SK-N-SH (cell line): ENCODE results near the gene ZXDC. TPM values are rescaled to one million over a fixed set of nuclear protein-coding genes. Genes with fewer than 3 reads are reported as not detected.

Experiments used
- CTCF ChIA-PET: fragments of 300-600, 350-600 bp; formaldehyde crosslinking; extraction: SDS; loops from one replicate; lab custom pipeline; 2021; lab: Yijun Ruan, JAX
- POLR2A ChIA-PET: fragments of 350-600 bp; sonication (Branson Sonifier 250); formaldehyde crosslinking; extraction: SDS; loops from one replicate; lab custom pipeline; 2020; ENCODE audit warnings: antibody characterized with exemption, inconsistent platforms; lab: Yijun Ruan, JAX
- DNase-seq: peaks from one replicate; pipeline ENCODE4 v3.0.0; 2012
- H2AFZ ChIP-seq: fragments of 200-600 bp; sonication (generic); 2 replicates; pipeline ENCODE4 v1.8.1; 2016; ENCODE audit warnings: antibody characterized with exemption, mild to moderate bottlenecking, low read depth
- H3F3A ChIP-seq: fragments of 200-600 bp; sonication (generic); replicated peaks from 2 replicates; pipeline ENCODE3; 2016; ENCODE audit warnings: antibody characterized with exemption, mild to moderate bottlenecking; ENCODE audit not compliant: insufficient read depth
- H3K27ac ChIP-seq, 2 experiments: fragments of 200-500 bp in 1 of 2; fragments of 200-600 bp in 1 of 2; sonication (Bioruptor generic) in 1 of 2; sonication (generic), shearing (Covaris generic) in 1 of 2; 2 replicates each; pipeline versions ENCODE4 v1.5.1 to v1.6.1; 2014 to 2016; ENCODE audit warnings: low read depth in 2 of 2, inconsistent platforms in 1 of 2, low read length in 1 of 2, mild to moderate bottlenecking in 1 of 2, mixed read lengths in 1 of 2
- H3K27me3 ChIP-seq: fragments of 200-600 bp; sonication (generic), shearing (Covaris generic); 2 replicates; pipeline ENCODE4 v1.6.1; 2016; ENCODE audit warnings: mixed run types; ENCODE audit not compliant: insufficient read depth
- H3K36me3 ChIP-seq, 2 experiments: fragments of 200-500 bp in 1 of 2; fragments of 200-600 bp in 1 of 2; sonication (Bioruptor generic) in 1 of 2; sonication (generic) in 1 of 2; replicated peaks in 1 of 2; 2 replicates each; pipeline versions ENCODE3 to v1.5.1; 2014 to 2016; ENCODE audit warnings: low read length in 1 of 2, mild to moderate bottlenecking in 1 of 2; ENCODE audit not compliant: insufficient read depth in 2 of 2, control insufficient read depth in 1 of 2
- H3K4me1 ChIP-seq, 2 experiments: fragments of 200-500 bp in 1 of 2; fragments of 200-600 bp in 1 of 2; sonication (Bioruptor generic) in 1 of 2; sonication (generic), shearing (Covaris generic) in 1 of 2; 2 replicates each; pipeline versions ENCODE4 v1.5.1 to v1.6.1; 2014 to 2016; ENCODE audit warnings: low read depth in 1 of 2, low read length in 1 of 2, mixed run types in 1 of 2; ENCODE audit not compliant: insufficient read depth in 2 of 2, control insufficient read depth in 1 of 2
- H3K4me2 ChIP-seq: fragments of 200-600 bp; sonication (generic), shearing (Covaris generic); 2 replicates; pipeline ENCODE4 v1.6.1; 2017; ENCODE audit warnings: mixed run types
- H3K4me3 ChIP-seq, 2 experiments: fragments of 200-500 bp in 1 of 2; fragments of 200-600 bp in 1 of 2; sonication (Bioruptor generic) in 1 of 2; sonication (generic), shearing (Covaris generic) in 1 of 2; 2 replicates each; pipeline versions ENCODE4 v1.5.1 to v1.8.1; 2014 to 2016; ENCODE audit warnings: low read depth in 2 of 2, inconsistent platforms in 1 of 2, low read length in 1 of 2, mild to moderate bottlenecking in 1 of 2, mixed read lengths in 1 of 2, moderate library complexity in 1 of 2
- H3K79me2 ChIP-seq: fragments of 200-600 bp; sonication (generic); 2 replicates; pipeline ENCODE4 v1.8.1; 2017; ENCODE audit warnings: mild to moderate bottlenecking; ENCODE audit not compliant: insufficient read depth
- H3K9ac ChIP-seq: fragments of 200-600 bp; sonication (generic); 2 replicates; pipeline ENCODE4 v1.6.1; 2017; ENCODE audit warnings: mixed run types
- H3K9me2 ChIP-seq: fragments of 200-600 bp; sonication (generic); 2 replicates; pipeline ENCODE4 v1.6.1; 2017; ENCODE audit warnings: mixed run types
- H3K9me3 ChIP-seq: fragments of 200-600 bp; sonication (generic); 2 replicates; pipeline ENCODE4 v1.6.1; 2017; ENCODE audit warnings: mixed run types, mild to moderate bottlenecking, moderate library complexity
- H4K20me1 ChIP-seq: fragments of 200-600 bp; sonication (generic); 2 replicates; pipeline ENCODE4 v1.6.1; 2017; ENCODE audit warnings: mild to moderate bottlenecking, mixed run types; ENCODE audit not compliant: insufficient read depth
- ELF1 ChIP-seq: IDR thresholded peaks from 2 replicates; pipeline ENCODE4 v1.4.0; 2012
- EP300 ChIP-seq, 2 experiments: IDR thresholded peaks; 2 replicates each; pipeline versions ENCODE4 v1.4.0 to v1.6.1; 2012; ENCODE audit warnings: borderline replicate concordance in 1 of 2, low read depth in 1 of 2, low read length in 1 of 2
- FOSL2 ChIP-seq: IDR thresholded peaks from 2 replicates; pipeline ENCODE4 v1.4.0; 2012; ENCODE audit warnings: low read depth, mild to moderate bottlenecking, moderate library complexity, borderline replicate concordance
- FOXJ3 ChIP-seq: sonication (generic); formaldehyde crosslinking; IDR thresholded peaks from 2 replicates; pipeline ENCODE4 v1.5.1; 2020; ENCODE audit warnings: mild to moderate bottlenecking, missing genetic modification reagents
- GABPA ChIP-seq: IDR thresholded peaks from 2 replicates; pipeline ENCODE4 v1.4.0; 2012; ENCODE audit warnings: low read depth, mild to moderate bottlenecking
- GATA2 ChIP-seq: sonication (generic); formaldehyde crosslinking; IDR thresholded peaks from 2 replicates; pipeline ENCODE4 v1.5.0; 2020; ENCODE audit warnings: mild to moderate bottlenecking, missing genetic modification reagents
- MEF2A ChIP-seq: IDR thresholded peaks from 2 replicates; pipeline ENCODE4 v1.4.0; 2012; ENCODE audit warnings: low read depth, borderline replicate concordance
- MXI1 ChIP-seq: IDR thresholded peaks from 2 replicates; pipeline ENCODE4 v1.6.1; 2012; ENCODE audit warnings: mild to moderate bottlenecking, low read depth, low read length, improper control_type of control experiment
- NFIC ChIP-seq: IDR thresholded peaks from 2 replicates; pipeline ENCODE4 v1.4.0; 2012; ENCODE audit warnings: borderline replicate concordance
- NRF1 ChIP-seq: IDR thresholded peaks from 2 replicates; pipeline ENCODE4 v1.6.1; 2012; ENCODE audit warnings: low read depth, mild to moderate bottlenecking, low read length
- RCOR1 ChIP-seq: fragments of 150-350 bp; IDR thresholded peaks from 2 replicates; pipeline ENCODE4 v1.6.1; 2017; ENCODE audit warnings: antibody characterized with exemption, low read length
- RFX5 ChIP-seq: IDR thresholded peaks from 2 replicates; pipeline ENCODE4 v1.6.1; 2012; ENCODE audit warnings: mild to moderate bottlenecking, improper control_type of control experiment, low read length
- SIN3A ChIP-seq: IDR thresholded peaks from 2 replicates; pipeline ENCODE4 v1.6.1; 2012; ENCODE audit warnings: low read depth, mild to moderate bottlenecking, low read length, moderate library complexity, borderline replicate concordance
- SMC3 ChIP-seq: IDR thresholded peaks from 2 replicates; pipeline ENCODE4 v1.6.1; 2012; ENCODE audit warnings: low read depth, low read length, improper control_type of control experiment
- TAF1 ChIP-seq: IDR thresholded peaks from 2 replicates; pipeline ENCODE4 v1.6.1; 2012; ENCODE audit warnings: low read depth, mild to moderate bottlenecking, low read length, moderate library complexity, borderline replicate concordance
- TCF12 ChIP-seq: IDR thresholded peaks from 2 replicates; pipeline ENCODE4 v1.4.0; 2012
- TEAD4 ChIP-seq: IDR thresholded peaks from 2 replicates; pipeline ENCODE4 v1.4.0; 2012; ENCODE audit warnings: mild to moderate bottlenecking, borderline replicate concordance; ENCODE audit not compliant: insufficient read depth
- YY1 ChIP-seq: IDR thresholded peaks from 2 replicates; pipeline ENCODE4 v1.4.0; 2012; ENCODE audit warnings: low read depth, mild to moderate bottlenecking
- WGBS: methylation state at CpG from one replicate; pipeline ENCODE4 v1.1.6; 2017; ENCODE audit warnings: low lambda C conversion rate; 5-methylcytosine and 5-hydroxymethylcytosine counted together
- polyA plus RNA-seq, 3 experiments: library from polyadenylated mRNA; depleted of rRNA; stranded (reverse); fragments of >200 nt; gene quantifications; 2 replicates each; pipeline ENCODE4 v1.2.3, GENCODE V29; 2012
- TF ChIP-seq, protein P1 (sequence below): IDR thresholded peaks from 2 replicates; pipeline ENCODE4 v1.4.0; 2012; ENCODE audit warnings: low read depth, borderline replicate concordance
- TF ChIP-seq, protein P2 (sequence below): IDR thresholded peaks from 2 replicates; pipeline ENCODE4 v1.4.0; 2012; ENCODE audit warnings: low read depth
- TF ChIP-seq, protein P3 (sequence below): IDR thresholded peaks from 2 replicates; pipeline ENCODE4 v1.4.0; 2012; ENCODE audit warnings: low read depth, borderline replicate concordance
- TF ChIP-seq, protein P4 (sequence below): IDR thresholded peaks from 2 replicates; pipeline ENCODE4; 2012
- TF ChIP-seq, protein P5 (sequence below): fragments of 150-350 bp; IDR thresholded peaks from 2 replicates; pipeline ENCODE4 v1.6.1; 2016; ENCODE audit warnings: mild to moderate bottlenecking, low read depth, low read length

ZXDC gene
- polyA plus RNA-seq, 1 of the 3 experiments (the other 2 are of a cell fraction): 8.5 TPM

DNA sequence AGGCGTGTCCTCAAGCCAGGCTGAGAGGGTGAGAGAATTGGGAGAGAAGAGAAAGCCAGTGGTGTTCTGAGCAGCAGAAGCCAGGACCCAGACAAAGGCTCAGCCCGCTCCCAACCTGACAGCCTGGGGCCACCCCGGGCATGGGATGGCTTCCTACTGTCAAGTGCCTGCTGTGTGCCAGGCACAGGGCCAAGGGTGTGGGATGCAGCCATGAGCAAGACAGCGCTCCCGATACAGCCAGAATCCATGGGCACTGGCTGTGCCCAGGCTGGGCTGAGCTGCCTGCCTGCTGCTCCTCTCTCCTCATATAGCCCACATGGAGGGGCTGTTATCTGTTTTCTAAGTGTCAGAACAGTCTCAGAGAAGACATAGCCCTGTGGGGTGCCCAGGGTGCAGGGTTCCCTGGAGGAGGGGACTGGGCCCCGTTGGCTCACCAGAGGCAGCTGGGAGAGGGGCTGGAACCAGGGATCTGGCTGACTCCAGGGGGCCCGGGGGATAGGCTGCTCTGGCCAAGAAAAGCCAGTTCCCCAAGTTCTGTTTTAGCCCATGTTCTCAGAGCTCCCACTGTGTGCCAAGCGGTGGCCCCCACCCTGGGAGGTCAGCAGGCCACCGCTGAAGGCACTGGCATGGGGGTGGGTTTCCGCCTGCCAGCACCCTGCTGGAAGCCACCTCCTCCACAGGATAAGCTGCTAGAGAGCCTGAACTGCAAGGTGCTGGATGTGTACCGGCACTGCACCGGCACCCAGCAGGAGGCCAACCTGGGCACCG lies 42.0 kb downstream of the ZXDC start:
- no peaks in the 10 kb centered on the region; the same call in 1 of the 2 replicates for H3K9me3 ChIP-seq
- POLR2A ChIA-PET: interaction anchor here (0.5 kb wide), 1 partner anchor 238 kb away, joined by 3 read pairs; no protein-coding TSS in a partner anchor
- H3K4me3 ChIP-seq: no peak overlapping the region
- CTCF ChIA-PET: interaction anchor here (0.7 kb wide), 1 partner anchor 42 kb away, joined by 3 read pairs; the partner anchor contains the start of gene ZXDC
- no peak overlapping the region for H2AFZ ChIP-seq
- no peaks in the 10 kb centered on the region for H3K79me2 ChIP-seq
- H3K9ac ChIP-seq: no peak overlapping the region
- H3K4me1 ChIP-seq: peaks cover 0 to 15% of the 10 kb centered on the region in 2 experiments; a peak in 1 of 4 replicates
- H3K27ac ChIP-seq: no peak overlapping the region; a peak in 1 of 4 replicates
- DNase-seq: no peak
- H3F3A ChIP-seq: no peaks in the 10 kb centered on the region
- H4K20me1 ChIP-seq: no peaks in the 10 kb centered on the region
- TF ChIP-seq FOSL2: no peak
- no peak for TF ChIP-seq SIN3A
- TF ChIP-seq NRF1: no peak
- TF ChIP-seq, protein P1, sequence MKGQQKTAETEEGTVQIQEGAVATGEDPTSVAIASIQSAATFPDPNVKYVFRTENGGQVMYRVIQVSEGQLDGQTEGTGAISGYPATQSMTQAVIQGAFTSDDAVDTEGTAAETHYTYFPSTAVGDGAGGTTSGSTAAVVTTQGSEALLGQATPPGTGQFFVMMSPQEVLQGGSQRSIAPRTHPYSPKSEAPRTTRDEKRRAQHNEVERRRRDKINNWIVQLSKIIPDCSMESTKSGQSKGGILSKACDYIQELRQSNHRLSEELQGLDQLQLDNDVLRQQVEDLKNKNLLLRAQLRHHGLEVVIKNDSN: no peak
- TF ChIP-seq TAF1: no peak
- no peak for TF ChIP-seq GATA2 (CRISPR knock-in tag)
- TF ChIP-seq RFX5: no peak
- no peak for TF ChIP-seq RCOR1
- TF ChIP-seq TCF12: no peak
- TF ChIP-seq TEAD4: no peak
- no peak overlapping the region for H3K4me2 ChIP-seq
- H3K27me3 ChIP-seq: no peaks in the 10 kb centered on the region
- WGBS: 88% methylated on average over 8 of the region's 13 CpGs
- H3K9me2 ChIP-seq: no peaks in the 10 kb centered on the region; the same call in 1 of the 2 replicates
- H3K36me3 ChIP-seq: peaks cover 0 to 17% of the 10 kb centered on the region in 2 experiments

DNA sequence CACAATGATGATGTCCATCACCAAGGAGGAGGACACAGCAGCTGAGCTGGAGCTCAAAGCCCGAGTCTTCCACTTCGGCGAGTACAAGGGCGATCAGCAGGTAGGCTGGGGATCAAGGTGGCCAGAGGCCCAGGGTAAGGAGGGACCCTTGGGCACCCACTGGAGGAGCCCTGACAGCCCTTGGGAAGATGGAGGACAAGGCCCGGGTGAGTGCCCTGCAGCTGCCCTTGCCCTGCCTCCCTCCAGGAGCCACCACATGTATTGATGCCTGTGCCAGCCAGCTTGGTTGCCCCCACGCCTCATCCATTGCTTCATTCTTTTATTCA lies 42.6 kb downstream of the ZXDC start:
- H3K4me1 ChIP-seq: peaks cover 0 to 15% of the 10 kb centered on the region in 2 experiments; a peak in 1 of 4 replicates
- ChIA-PET POLR2A (interaction anchor here (0.5 kb wide), 1 partner anchor 237 kb away, joined by 3 read pairs; no protein-coding TSS in a partner anchor), CTCF (no interaction called here)
- H3K9me3 ChIP-seq: no peaks in the 10 kb centered on the region; the same call in 1 of the 2 replicates
- no peak overlapping the region for H2AFZ ChIP-seq
- H3K79me2 ChIP-seq: no peaks in the 10 kb centered on the region
- H3K9me2 ChIP-seq: no peaks in the 10 kb centered on the region; the same call in 1 of the 2 replicates
- 100% methylated on average over 2 of the region's 6 CpGs for WGBS
- no peaks in the 10 kb centered on the region for H3K27me3 ChIP-seq
- H4K20me1 ChIP-seq: no peaks in the 10 kb centered on the region
- H3K36me3 ChIP-seq: peaks cover 0 to 13% of the 10 kb centered on the region in 2 experiments
- H3K27ac ChIP-seq: no peak overlapping the region; a peak in 1 of 4 replicates
- no peak overlapping the region for H3K4me2 ChIP-seq
- no peaks in the 10 kb centered on the region for H3F3A ChIP-seq
- no peak overlapping the region for H3K4me3 ChIP-seq
- H3K9ac ChIP-seq: no peak overlapping the region
- no peak for DNase-seq
- TF ChIP-seq YY1 (no peak), SMC3 (no peak), GABPA (no peak), MXI1 (no peak), FOXJ3 (CRISPR knock-in tag) (no peak), RCOR1 (no peak), NFIC (no peak), EP300 (IDR thresholded peaks at IDR 0.05; ENCODE audit: borderline replicate concordance in 1 of 2, low read depth in 1 of 2, low read length in 1 of 2) (no peak), MEF2A (no peak), FOSL2 (no peak), ELF1 (no peak), TEAD4 (no peak), TAF1 (no peak)
- TF ChIP-seq, protein P2, sequence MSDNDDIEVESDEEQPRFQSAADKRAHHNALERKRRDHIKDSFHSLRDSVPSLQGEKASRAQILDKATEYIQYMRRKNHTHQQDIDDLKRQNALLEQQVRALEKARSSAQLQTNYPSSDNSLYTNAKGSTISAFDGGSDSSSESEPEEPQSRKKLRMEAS: no peak
- TF ChIP-seq, protein P3, sequence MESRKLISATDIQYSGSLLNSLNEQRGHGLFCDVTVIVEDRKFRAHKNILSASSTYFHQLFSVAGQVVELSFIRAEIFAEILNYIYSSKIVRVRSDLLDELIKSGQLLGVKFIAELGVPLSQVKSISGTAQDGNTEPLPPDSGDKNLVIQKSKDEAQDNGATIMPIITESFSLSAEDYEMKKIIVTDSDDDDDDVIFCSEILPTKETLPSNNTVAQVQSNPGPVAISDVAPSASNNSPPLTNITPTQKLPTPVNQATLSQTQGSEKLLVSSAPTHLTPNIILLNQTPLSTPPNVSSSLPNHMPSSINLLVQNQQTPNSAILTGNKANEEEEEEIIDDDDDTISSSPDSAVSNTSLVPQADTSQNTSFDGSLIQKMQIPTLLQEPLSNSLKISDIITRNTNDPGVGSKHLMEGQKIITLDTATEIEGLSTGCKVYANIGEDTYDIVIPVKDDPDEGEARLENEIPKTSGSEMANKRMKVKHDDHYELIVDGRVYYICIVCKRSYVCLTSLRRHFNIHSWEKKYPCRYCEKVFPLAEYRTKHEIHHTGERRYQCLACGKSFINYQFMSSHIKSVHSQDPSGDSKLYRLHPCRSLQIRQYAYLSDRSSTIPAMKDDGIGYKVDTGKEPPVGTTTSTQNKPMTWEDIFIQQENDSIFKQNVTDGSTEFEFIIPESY: no peak
- TF ChIP-seq, protein P4, sequence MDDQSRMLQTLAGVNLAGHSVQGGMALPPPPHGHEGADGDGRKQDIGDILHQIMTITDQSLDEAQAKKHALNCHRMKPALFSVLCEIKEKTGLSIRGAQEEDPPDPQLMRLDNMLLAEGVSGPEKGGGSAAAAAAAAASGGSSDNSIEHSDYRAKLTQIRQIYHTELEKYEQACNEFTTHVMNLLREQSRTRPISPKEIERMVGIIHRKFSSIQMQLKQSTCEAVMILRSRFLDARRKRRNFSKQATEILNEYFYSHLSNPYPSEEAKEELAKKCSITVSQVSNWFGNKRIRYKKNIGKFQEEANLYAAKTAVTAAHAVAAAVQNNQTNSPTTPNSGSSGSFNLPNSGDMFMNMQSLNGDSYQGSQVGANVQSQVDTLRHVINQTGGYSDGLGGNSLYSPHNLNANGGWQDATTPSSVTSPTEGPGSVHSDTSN: no peak
- TF ChIP-seq, protein P5, sequence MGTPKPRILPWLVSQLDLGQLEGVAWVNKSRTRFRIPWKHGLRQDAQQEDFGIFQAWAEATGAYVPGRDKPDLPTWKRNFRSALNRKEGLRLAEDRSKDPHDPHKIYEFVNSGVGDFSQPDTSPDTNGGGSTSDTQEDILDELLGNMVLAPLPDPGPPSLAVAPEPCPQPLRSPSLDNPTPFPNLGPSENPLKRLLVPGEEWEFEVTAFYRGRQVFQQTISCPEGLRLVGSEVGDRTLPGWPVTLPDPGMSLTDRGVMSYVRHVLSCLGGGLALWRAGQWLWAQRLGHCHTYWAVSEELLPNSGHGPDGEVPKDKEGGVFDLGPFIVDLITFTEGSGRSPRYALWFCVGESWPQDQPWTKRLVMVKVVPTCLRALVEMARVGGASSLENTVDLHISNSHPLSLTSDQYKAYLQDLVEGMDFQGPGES: no peak
